Measurements from ENCODE around the gene SET.

Gene SET

GRCh38 chr9:128731093-128731492 lies 42.1 kb downstream of the SET start:
- DNase-seq (ENCODE audit: low spot score) = no peak

DNA sequence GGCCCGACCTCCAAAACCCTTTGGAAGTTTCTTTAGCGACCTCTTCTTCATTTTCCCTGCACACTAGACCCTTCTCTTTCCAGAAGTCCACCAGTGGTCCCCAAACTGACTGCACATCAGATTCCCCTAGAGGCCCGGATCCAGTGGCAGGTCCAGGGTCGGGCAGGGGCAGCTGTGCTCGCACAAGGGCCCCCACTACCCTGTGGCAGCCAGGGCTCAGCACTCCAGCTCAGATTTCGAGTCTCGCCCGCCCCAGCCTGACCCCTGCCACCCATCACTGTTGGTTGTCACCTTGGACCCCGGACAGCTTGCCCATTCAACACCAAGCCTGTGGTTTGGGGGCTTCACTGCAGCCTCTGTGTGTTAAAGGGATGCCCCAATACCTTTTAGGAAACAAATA lies 42.7 kb downstream of the SET start:
- no peak for DNase-seq (ENCODE audit: low spot score)

- DNase-seq (ENCODE audit: low spot score) = no peak
These were observed 43.6 kb downstream of the SET start for GRCh38 chr9:128732576-128732975.

DNA sequence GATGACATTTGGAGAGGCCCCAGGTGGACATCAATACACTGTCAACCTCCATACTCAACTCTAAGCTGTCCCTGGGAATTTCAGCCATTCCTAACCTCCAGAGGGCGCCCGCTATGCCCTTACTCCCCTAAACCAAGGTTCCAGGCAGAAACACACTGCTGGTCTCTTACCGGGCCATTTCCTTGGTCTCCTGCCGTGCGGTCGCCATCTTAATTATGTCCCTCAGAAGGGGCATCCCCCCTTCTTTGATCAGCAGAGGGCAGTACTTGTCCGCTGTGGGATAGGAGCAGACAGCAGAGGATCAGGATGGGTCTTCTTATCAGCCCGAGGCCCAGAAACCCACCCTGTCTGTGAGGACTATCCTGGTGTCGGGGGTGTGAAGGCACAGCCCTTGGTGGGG lies 44.2 kb downstream of the SET start:
- peak; percentile 4 for DNase-seq (ENCODE audit: low spot score)

- no peak for DNase-seq (ENCODE audit: low spot score)
These were observed 46.4 kb downstream of the SET start for GRCh38 chr9:128735373-128735772.

DNA sequence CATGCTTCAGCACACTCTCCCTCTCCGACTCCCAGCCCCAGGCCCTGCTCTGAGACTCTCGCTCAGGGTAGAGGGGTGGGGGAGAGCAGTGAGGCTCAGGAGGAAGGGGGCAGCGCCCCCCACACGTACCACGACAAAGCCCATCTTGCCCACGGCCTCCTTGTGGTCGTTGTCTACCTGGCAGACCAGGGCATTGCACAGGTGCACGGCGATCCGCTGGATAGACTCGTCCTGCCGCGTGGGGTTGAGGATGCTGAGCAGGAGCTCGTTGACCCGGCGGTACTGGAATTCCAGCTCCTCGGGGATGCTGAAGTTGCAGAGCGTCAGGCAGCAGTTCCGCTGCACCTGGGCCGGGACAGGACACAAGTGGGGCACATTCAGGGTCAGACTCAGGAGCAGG lies 53.4 kb downstream of the SET start:
- no peak for DNase-seq (ENCODE audit: low spot score)

GRCh38 chr9:128743421-128743820 lies 54.4 kb downstream of the SET start:
- DNase-seq (ENCODE audit: low spot score) = no peak
